Measurements from ENCODE around the gene PLD5.
A peak's percentile ranks its signal among the peaks of the same experiment; 100 is the strongest.
"Not testable (repeated sequence)": the region's sequence is repeated elsewhere in the genome, so short reads cannot be mapped to it uniquely, and the experiment has no call there.

PLD5 gene

GRCh38 chr1:242467556-242468145 is 56.8 kb downstream of the PLD5 start:
- peak; percentile 71 for TF ChIP-seq CTCF (conservative IDR thresholded peaks at IDR 0.05; ENCODE audit: control insufficient read depth, insufficient read depth, low read depth, low read length)
- DNase-seq (ENCODE audit: low read depth): peak; percentile 66
- H3K4me3 ChIP-seq (ENCODE audit: control insufficient read depth, low read depth, low read length): no peak overlapping the region

- H3K4me3 ChIP-seq (ENCODE audit: control insufficient read depth, low read depth, low read length): no peak overlapping the region
- TF ChIP-seq CTCF (conservative IDR thresholded peaks at IDR 0.05; ENCODE audit: control insufficient read depth, insufficient read depth, low read depth, low read length): no peak
- no peak for DNase-seq (ENCODE audit: low read depth)
These were observed 61.6 kb downstream of the PLD5 start for GRCh38 chr1:242462867-242463266.

GRCh38 chr1:242459740-242460139 is 64.8 kb downstream of the PLD5 start:
- not testable (repeated sequence) for H3K4me3 ChIP-seq (ENCODE audit: control insufficient read depth, low read depth, low read length); DNase-seq (ENCODE audit: low read depth)

- no peak for TF ChIP-seq CTCF (conservative IDR thresholded peaks at IDR 0.05; ENCODE audit: control insufficient read depth, insufficient read depth, low read depth, low read length)
- DNase-seq (ENCODE audit: low read depth): no peak
- H3K4me3 ChIP-seq (ENCODE audit: control insufficient read depth, low read depth, low read length): no peak overlapping the region
These were observed 67.7 kb downstream of the PLD5 start for GRCh38 chr1:242456726-242457269.

- no peak overlapping the region for H3K4me3 ChIP-seq (ENCODE audit: control insufficient read depth, low read depth, low read length)
- DNase-seq (ENCODE audit: low read depth): no peak
- no peak for TF ChIP-seq CTCF (conservative IDR thresholded peaks at IDR 0.05; ENCODE audit: control insufficient read depth, insufficient read depth, low read depth, low read length)
These were observed 69.5 kb downstream of the PLD5 start for GRCh38 chr1:242455052-242455361.

- peak; percentile 71 for TF ChIP-seq CTCF (conservative IDR thresholded peaks at IDR 0.05; ENCODE audit: control insufficient read depth, insufficient read depth, low read depth, low read length)
- peak; percentile 51 for DNase-seq (ENCODE audit: low read depth)
- no peak overlapping the region for H3K4me3 ChIP-seq (ENCODE audit: control insufficient read depth, low read depth, low read length)
These were observed 70.0 kb downstream of the PLD5 start for GRCh38 chr1:242454262-242455051.

GRCh38 chr1:242452573-242452972 is 71.9 kb downstream of the PLD5 start:
- TF ChIP-seq CTCF (conservative IDR thresholded peaks at IDR 0.05; ENCODE audit: control insufficient read depth, insufficient read depth, low read depth, low read length): no peak
- DNase-seq (ENCODE audit: low read depth): no peak

More at GRCh38 chr1:242452573-242452972, 71.9 kb downstream of the PLD5 start:
- H3K4me3 ChIP-seq (ENCODE audit: control insufficient read depth, low read depth, low read length): no peak overlapping the region

Measured in fibroblast of mammary gland (primary cell).